Smooth muscle cell (in vitro differentiated cells): Measurements from ENCODE around the gene DGCR2. TPM values are rescaled to one million over a fixed set of nuclear protein-coding genes. Genes with fewer than 3 reads are reported as not detected.
"Not testable (repeated sequence)": the region's sequence is repeated elsewhere in the genome, so short reads cannot be mapped to it uniquely, and the experiment has no call there.

Experiments used
- DNase-seq: peaks from one replicate; lab custom pipeline; 2025; ENCODE audit not compliant: unreplicated experiment; lab: John Stamatoyannopoulos, UW
- H2AFZ ChIP-seq: fragments of 200-600 bp; sonication (generic); 2 replicates; pipeline ENCODE4 v1.6.0; 2016; ENCODE audit warnings: antibody characterized with exemption, low read depth, mild to moderate bottlenecking
- H3F3A ChIP-seq: fragments of 200-600 bp; sonication (generic); 2 replicates; pipeline ENCODE4 v1.6.0; 2017; ENCODE audit warnings: antibody characterized with exemption, low read depth
- H3K27ac ChIP-seq: fragments of 200-600 bp; sonication (generic); 2 replicates; pipeline ENCODE4 v1.5.1; 2016; ENCODE audit warnings: low read depth, mild to moderate bottlenecking
- H3K27me3 ChIP-seq: fragments of 200-600 bp; sonication (generic); 2 replicates; pipeline ENCODE4 v1.6.1; 2016; ENCODE audit warnings: low read depth, mild to moderate bottlenecking
- H3K36me3 ChIP-seq: fragments of 200-600 bp; sonication (generic); 2 replicates; pipeline ENCODE4 v1.5.1; 2016; ENCODE audit warnings: low read depth
- H3K4me1 ChIP-seq: fragments of 200-600 bp; sonication (generic); 2 replicates; pipeline ENCODE4 v1.5.1; 2016; ENCODE audit warnings: low read depth
- H3K4me2 ChIP-seq: fragments of 200-600 bp; sonication (generic); 2 replicates; pipeline ENCODE4 v1.6.0; 2016; ENCODE audit warnings: mild to moderate bottlenecking
- H3K4me3 ChIP-seq: fragments of 200-600 bp; sonication (generic); 2 replicates; pipeline ENCODE4 v1.5.1; 2016; ENCODE audit warnings: mild to moderate bottlenecking
- H3K79me2 ChIP-seq: fragments of 200-600 bp; sonication (generic); 2 replicates; pipeline ENCODE4 v1.6.0; 2016; ENCODE audit warnings: low read depth, mild to moderate bottlenecking
- H3K9ac ChIP-seq: fragments of 200-600 bp; sonication (generic); 2 replicates; pipeline ENCODE4 v1.6.0; 2016; ENCODE audit warnings: low read depth
- H3K9me3 ChIP-seq: fragments of 200-600 bp; sonication (generic); replicated peaks from 2 replicates; pipeline ENCODE4 v1.5.1; 2016; ENCODE audit warnings: low read depth
- H4K20me1 ChIP-seq: fragments of 200-600 bp; sonication (generic); 2 replicates; pipeline ENCODE4 v1.6.0; 2016; ENCODE audit warnings: low read depth
- WGBS: methylation state at CpG from one replicate; pipeline ENCODE4 v1.1.7; 2016; ENCODE audit warnings: low lambda C conversion rate; 5-methylcytosine and 5-hydroxymethylcytosine counted together
- polyA plus RNA-seq: library from polyadenylated mRNA; unstranded; fragments of >200 nt; fragmentation: Nextera tagmentation; extraction: Ambion mirVana; gene quantifications from 2 replicates; pipeline ENCODE4 v1.2.1, GENCODE V29; 2016
- total RNA-seq: library from RNA; depleted of rRNA; stranded (reverse); fragments of >200 nt; gene quantifications from 2 replicates; pipeline ENCODE4 v1.2.3, GENCODE V29; 2014
- TF ChIP-seq, protein P1 (sequence below): fragments of 200-600 bp; sonication (generic); IDR thresholded peaks from 2 replicates; pipeline ENCODE4 v1.5.1; 2017; ENCODE audit warnings: borderline replicate concordance, mild to moderate bottlenecking, antibody characterized with exemption; ENCODE audit not compliant: insufficient read depth, poor library complexity, severe bottlenecking

The DGCR2 gene
- total and polyA plus RNA-seq, 2 experiments from 2014 or later = 46.7 to 53.2 TPM

- Histone ChIP-seq H3K27me3 (no peaks in the 10 kb centered on the region), H3K27ac (no peak overlapping the region), H3K9ac (no peak overlapping the region), H4K20me1 (peaks cover 54% of the 10 kb centered on the region), H3K4me2 (no peak overlapping the region), H2AFZ (no peak overlapping the region), H3K79me2 (no peaks in the 10 kb centered on the region), H3F3A (no peaks in the 10 kb centered on the region), H3K4me3 (no peak overlapping the region), H3K4me1 (no peaks in the 10 kb centered on the region), H3K36me3 (no peaks in the 10 kb centered on the region), H3K9me3 (no peaks in the 10 kb centered on the region)
- TF ChIP-seq, protein P1, sequence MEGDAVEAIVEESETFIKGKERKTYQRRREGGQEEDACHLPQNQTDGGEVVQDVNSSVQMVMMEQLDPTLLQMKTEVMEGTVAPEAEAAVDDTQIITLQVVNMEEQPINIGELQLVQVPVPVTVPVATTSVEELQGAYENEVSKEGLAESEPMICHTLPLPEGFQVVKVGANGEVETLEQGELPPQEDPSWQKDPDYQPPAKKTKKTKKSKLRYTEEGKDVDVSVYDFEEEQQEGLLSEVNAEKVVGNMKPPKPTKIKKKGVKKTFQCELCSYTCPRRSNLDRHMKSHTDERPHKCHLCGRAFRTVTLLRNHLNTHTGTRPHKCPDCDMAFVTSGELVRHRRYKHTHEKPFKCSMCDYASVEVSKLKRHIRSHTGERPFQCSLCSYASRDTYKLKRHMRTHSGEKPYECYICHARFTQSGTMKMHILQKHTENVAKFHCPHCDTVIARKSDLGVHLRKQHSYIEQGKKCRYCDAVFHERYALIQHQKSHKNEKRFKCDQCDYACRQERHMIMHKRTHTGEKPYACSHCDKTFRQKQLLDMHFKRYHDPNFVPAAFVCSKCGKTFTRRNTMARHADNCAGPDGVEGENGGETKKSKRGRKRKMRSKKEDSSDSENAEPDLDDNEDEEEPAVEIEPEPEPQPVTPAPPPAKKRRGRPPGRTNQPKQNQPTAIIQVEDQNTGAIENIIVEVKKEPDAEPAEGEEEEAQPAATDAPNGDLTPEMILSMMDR = no peak
- DNase-seq = no peak
- WGBS = 100% methylated on average over 4 of the region's 4 CpGs
Measured at GRCh38 chr22:19052941-19053541, 69.2 kb downstream of the DGCR2 start.

DNA sequence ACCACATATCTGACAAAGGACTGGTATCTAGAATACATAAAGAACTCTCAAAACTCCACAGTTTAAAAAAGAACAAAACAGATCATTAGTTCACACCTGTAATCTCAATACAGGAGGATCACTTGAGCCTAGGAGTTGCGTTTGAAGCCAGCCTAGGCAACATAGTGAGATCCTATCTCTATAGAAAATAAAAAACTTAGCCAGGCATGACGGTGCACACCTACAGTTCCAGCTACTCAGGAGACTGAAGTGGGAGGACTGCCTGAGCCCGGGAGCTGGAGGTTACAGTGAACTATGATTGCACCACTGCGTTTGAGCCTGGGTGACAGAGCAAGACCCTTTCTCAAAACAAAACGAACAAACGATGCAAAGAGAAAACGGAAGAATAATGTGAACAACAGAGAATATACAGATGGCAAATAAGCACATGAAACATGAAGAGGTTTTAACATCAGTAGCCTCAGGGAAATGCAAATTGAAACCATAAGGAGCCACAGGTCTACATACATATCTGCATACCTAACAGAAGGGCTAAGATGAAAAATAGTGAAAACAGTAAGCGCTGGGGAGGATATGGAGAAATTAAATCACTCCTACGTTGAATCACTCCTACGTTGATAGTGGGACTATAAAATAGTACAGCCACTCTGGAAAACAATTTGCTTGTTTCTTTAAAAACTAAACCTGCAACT lies 70.7 kb downstream of the DGCR2 start:
- peaks cover 54% of the 10 kb centered on the region for H4K20me1 ChIP-seq
- H3K4me2 ChIP-seq = no peak overlapping the region
- no peaks in the 10 kb centered on the region for H3K9me3 ChIP-seq
- no peak overlapping the region for H3K27ac ChIP-seq
- no peak overlapping the region for H2AFZ ChIP-seq
- H3K27me3 ChIP-seq = no peaks in the 10 kb centered on the region
- H3K9ac ChIP-seq = no peak overlapping the region
- H3K4me1 ChIP-seq = no peaks in the 10 kb centered on the region
- no peak overlapping the region for H3K4me3 ChIP-seq
- no peaks in the 10 kb centered on the region for H3F3A ChIP-seq
- no peak for DNase-seq
- H3K36me3 ChIP-seq = no peaks in the 10 kb centered on the region
- H3K79me2 ChIP-seq = no peaks in the 10 kb centered on the region
- TF ChIP-seq, protein P1 = no peak
- WGBS = 95% methylated on average over 10 of the region's 10 CpGs

GRCh38 chr22:19050847-19051246 lies 71.4 kb downstream of the DGCR2 start:
- 100% methylated on average over 4 of the region's 4 CpGs for WGBS
- not testable (repeated sequence) for H3K27ac ChIP-seq, H3F3A ChIP-seq, H3K9ac ChIP-seq, DNase-seq, H2AFZ ChIP-seq, H3K79me2 ChIP-seq, H3K4me3 ChIP-seq, H3K27me3 ChIP-seq, H3K4me2 ChIP-seq, H3K4me1 ChIP-seq, H3K36me3 ChIP-seq, H3K9me3 ChIP-seq
- peaks cover 54% of the 10 kb centered on the region for H4K20me1 ChIP-seq

DNA sequence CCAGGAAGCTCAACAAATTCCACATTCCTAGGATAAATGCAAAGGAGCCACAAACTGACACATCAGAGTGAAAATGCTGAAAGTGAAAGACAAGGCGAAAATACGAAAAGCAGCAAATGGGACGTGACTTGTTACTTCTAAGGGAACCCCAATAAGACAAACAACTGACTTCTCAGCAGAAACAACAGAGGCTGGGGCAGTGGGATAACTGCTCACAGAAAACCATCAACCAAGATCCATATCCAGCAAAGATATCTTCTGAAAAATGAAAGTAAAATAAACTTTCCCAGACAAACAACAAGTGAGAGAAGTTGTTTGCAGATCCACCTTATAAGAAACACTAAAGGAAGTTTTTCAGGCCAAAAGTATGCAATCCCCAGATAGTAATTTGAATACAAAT lies 72.1 kb downstream of the DGCR2 start:
- no peaks in the 10 kb centered on the region for H3F3A ChIP-seq
- no peaks in the 10 kb centered on the region for H3K36me3 ChIP-seq
- H3K4me3 ChIP-seq = no peak overlapping the region
- H3K27me3 ChIP-seq = no peaks in the 10 kb centered on the region
- 98% methylated on average over 3 of the region's 3 CpGs for WGBS
- H2AFZ ChIP-seq = no peak overlapping the region
- H3K27ac ChIP-seq = no peak overlapping the region
- H4K20me1 ChIP-seq = peaks cover 49% of the 10 kb centered on the region
- H3K4me2 ChIP-seq = no peak overlapping the region
- TF ChIP-seq, protein P1 = no peak
- no peaks in the 10 kb centered on the region for H3K4me1 ChIP-seq
- no peak for DNase-seq
- H3K79me2 ChIP-seq = no peaks in the 10 kb centered on the region
- no peaks in the 10 kb centered on the region for H3K9me3 ChIP-seq
- H3K9ac ChIP-seq = no peak overlapping the region
